GM21576 (cell line): Measurements from ENCODE around the gene TUBB1.

Experiments
- ATAC-seq: cut with Tn5 transposase; IDR thresholded peaks from one replicate; pipeline ENCODE4 v1.9.1; 2021; ENCODE audit warnings: mild to moderate bottlenecking, moderate library complexity; ENCODE audit not compliant: unreplicated experiment

The TUBB1 gene

GRCh38 chr20:58989196-58989595, 30.0 kb upstream of the TUBB1 start:
- no peak for ATAC-seq

- no peak for ATAC-seq
These were observed 28.4 kb upstream of the TUBB1 start for GRCh38 chr20:58990651-58991445.

- ATAC-seq, result no peak
These were observed 27.5 kb upstream of the TUBB1 start for GRCh38 chr20:58991715-58992114.

- ATAC-seq, result no peak
These were observed 26.3 kb upstream of the TUBB1 start for GRCh38 chr20:58992911-58993310.

GRCh38 chr20:58993332-58994248, 25.6 kb upstream of the TUBB1 start:
- ATAC-seq, result no peak

GRCh38 chr20:58994390-58995159, 24.7 kb upstream of the TUBB1 start:
- no peak for ATAC-seq

GRCh38 chr20:58995461-58996225, 23.6 kb upstream of the TUBB1 start:
- ATAC-seq, result no peak

GRCh38 chr20:58996226-58996611, 23.0 kb upstream of the TUBB1 start:
- no peak for ATAC-seq

GRCh38 chr20:58997141-58997770, 22.0 kb upstream of the TUBB1 start:
- ATAC-seq, result no peak

GRCh38 chr20:58998656-58999055, 20.6 kb upstream of the TUBB1 start:
- no peak for ATAC-seq

- no peak for ATAC-seq
These were observed 18.9 kb upstream of the TUBB1 start for GRCh38 chr20:59000326-59000725.

- no peak for ATAC-seq
These were observed 18.2 kb upstream of the TUBB1 start for GRCh38 chr20:59001068-59001448.

- no peak for ATAC-seq
These were observed 17.6 kb upstream of the TUBB1 start for GRCh38 chr20:59001449-59002171.

- no peak for ATAC-seq
These were observed 16.8 kb upstream of the TUBB1 start for GRCh38 chr20:59002388-59002787.

GRCh38 chr20:59002874-59003399, 16.3 kb upstream of the TUBB1 start:
- no peak for ATAC-seq

GRCh38 chr20:59003836-59004492, 15.3 kb upstream of the TUBB1 start:
- ATAC-seq, result no peak

GRCh38 chr20:59004493-59004762, 14.8 kb upstream of the TUBB1 start:
- ATAC-seq, result no peak

- ATAC-seq, result peak; percentile 56
These were observed 14.3 kb upstream of the TUBB1 start for GRCh38 chr20:59004763-59005522.
